Stimulated activated CD4-positive, alpha-beta T cell treated with anti-CD3 and anti-CD28 coated beads, Interleukin-4, amount 100 ng/mL, for 24 hours (primary cell): ENCODE measurements around the gene CTNNA3.

Experiments used
- DNase-seq: peaks from one replicate; pipeline ENCODE4 v3.0.0-alpha.2; 2020

The CTNNA3 gene

DNA sequence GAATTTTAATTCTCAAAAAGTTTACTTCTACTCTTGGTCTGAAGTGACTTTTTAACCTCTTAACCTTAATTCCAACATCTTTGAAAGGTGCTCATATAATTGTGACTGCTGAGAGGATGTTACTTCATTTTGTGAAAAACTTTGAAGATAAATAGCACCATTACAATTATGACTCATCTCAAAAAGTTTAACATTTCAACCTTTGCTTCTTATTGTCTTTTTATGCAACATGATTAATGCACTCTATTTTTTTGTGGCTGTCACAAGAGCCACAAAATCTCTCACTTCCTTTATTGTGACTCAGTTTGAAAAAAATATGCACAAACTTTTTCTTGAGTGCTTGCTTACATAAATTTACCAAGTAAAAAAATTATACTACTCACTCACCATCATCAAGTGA lies 387.1 kb downstream of the CTNNA3 start:
- no peak for DNase-seq

GRCh38 chr10:67306588-67307205 lies 389.3 kb downstream of the CTNNA3 start:
- no peak for DNase-seq

GRCh38 chr10:67302701-67303100 lies 393.3 kb downstream of the CTNNA3 start:
- no peak for DNase-seq

- DNase-seq = no peak
These were observed 396.2 kb downstream of the CTNNA3 start for GRCh38 chr10:67299761-67300160.

GRCh38 chr10:67297637-67298181 lies 398.3 kb downstream of the CTNNA3 start:
- DNase-seq = no peak

GRCh38 chr10:67296926-67297325 lies 399.1 kb downstream of the CTNNA3 start:
- DNase-seq = no peak

DNA sequence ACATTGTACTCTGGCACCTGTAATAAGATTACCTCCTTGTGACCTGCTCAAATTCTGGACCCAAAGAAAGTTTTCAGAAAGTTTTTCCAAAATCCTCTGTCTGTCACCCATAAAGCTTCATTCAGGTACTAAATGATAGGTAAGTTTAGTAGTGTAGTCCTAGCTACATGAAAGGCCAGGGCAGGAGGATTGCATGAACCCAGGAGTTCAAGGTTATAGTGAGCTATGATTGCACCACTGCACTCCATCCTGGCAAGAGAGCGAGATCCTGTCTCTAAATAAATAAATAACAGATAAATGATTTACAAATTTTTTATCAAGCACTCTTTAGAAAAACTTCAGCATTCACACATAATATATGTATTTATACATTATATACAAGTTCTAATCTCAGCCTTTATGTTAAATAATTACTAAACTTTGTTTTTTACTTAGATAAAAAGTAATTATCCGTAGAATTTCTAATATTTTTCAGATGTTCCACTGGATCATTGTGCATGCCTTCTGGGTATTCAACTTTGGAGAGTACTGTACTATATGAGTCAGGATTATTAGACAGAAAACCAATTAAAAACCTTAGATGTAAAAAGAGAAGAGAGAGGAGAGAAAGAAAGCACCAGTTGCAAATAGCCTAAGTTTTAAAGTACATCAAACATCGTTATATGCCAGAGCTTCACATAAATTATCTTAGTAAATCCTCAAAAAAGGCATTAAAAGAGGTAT lies 407.1 kb downstream of the CTNNA3 start:
- DNase-seq = no peak

GRCh38 chr10:67284589-67284988 lies 411.4 kb downstream of the CTNNA3 start:
- no peak for DNase-seq

DNA sequence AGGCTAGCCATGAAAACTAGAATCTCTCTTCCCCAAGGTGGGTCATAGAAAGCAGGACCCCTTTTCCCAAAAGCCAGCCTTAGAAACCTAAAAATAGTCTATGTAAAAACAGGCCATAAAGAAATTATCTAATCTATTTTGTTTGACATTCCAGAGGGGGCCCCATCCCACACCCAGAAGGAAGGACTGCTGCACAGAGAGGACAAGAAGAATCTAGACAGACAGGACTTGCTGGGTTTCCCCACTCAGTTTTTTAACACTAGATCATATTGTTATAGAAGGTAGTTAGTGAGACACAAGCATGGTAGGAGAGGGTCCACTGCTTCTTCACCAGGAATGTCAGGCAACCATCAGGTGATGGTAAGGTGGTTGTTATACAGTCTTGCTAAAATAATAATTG lies 413.1 kb downstream of the CTNNA3 start:
- DNase-seq = no peak

DNA sequence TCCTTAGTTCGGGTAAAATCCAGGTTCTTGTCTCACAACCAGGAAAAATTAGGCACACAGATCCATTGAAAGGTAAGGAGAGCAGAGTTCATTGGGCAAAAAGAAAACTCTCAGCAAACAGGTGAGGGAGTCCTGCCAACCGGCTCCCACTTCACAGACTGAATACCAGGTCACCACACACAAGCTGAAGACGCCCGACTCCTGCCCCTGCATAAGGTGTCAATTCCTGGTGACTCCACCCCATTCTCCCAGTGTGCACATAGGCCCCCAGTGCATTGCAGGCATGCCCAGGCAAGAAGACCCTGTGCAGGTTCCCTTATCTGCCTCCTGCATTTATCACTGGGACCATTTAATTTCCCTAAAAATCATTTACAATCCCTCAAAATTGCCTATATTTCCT lies 415.6 kb downstream of the CTNNA3 start:
- DNase-seq = no peak

DNA sequence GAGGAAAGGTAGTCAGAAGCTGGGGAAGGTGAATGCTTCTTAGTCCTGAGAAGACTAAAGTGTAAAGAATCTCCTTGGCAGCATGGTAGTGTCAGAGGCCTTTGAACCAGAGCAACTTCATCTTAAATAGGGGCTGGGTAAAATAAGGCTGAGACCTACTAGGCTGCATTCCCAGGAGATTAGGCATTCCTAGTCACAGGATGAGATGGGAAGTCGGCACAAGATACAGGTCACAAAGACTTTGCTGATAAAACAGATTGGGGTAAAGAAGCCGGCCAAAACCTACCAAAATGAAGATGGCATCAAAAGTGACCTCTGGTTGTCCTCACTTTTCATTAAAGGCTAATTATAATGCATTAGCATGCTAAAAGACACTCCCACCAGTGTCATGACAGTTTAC lies 418.6 kb downstream of the CTNNA3 start:
- DNase-seq = no peak

GRCh38 chr10:67269828-67270227 lies 426.2 kb downstream of the CTNNA3 start:
- no peak for DNase-seq

DNA sequence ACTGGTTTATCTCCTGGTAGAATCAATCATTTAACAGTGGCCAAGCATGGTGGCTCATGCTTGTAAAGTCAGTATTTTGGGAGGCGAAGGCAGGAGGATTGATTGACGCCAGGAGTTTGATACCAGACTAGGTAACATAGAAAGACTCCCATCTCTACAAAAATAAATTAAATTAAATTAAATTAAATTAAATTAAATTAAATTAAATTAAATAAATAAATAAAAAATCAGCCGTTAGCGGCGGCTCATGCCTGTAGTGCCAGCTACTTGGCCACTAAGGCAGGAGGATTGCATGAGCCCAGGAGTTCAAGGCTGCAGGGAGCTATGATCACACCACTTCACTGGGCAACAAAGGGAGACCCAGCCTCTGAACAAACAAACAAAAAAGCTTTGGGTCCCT lies 427.8 kb downstream of the CTNNA3 start:
- DNase-seq = no peak

- no peak for DNase-seq
These were observed 433.3 kb downstream of the CTNNA3 start for GRCh38 chr10:67262675-67263074.

GRCh38 chr10:67261300-67261797 lies 434.6 kb downstream of the CTNNA3 start:
- no peak for DNase-seq

DNA sequence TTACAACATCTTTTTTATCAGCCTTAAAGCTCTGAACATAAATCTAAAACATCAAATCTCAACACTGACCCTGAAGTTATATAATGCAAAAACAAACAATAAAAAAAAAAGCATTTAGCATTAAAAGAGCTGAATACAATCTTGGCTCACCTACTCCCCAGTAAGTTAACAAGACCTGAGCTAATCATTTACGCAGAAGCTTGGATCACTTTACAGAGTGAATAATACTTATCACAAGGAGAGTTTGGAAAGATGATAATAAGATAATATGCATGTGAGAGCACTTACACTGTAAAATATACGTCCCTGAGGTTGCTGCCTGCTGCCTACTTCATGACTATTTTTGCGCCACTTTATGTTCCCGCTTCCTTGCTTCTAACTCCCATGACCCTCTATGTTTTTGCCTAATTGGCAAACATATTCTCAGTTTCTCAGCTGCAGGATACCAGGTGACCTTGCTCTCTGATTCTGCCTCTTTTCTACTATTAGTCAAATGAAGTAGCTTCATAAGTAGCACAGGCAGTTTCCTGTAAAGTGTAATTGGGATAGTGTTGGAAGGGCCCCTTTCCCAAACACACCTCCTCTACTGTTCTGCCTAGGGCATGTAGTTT lies 436.6 kb downstream of the CTNNA3 start:
- no peak for DNase-seq

GRCh38 chr10:67257427-67258144 lies 438.4 kb downstream of the CTNNA3 start:
- no peak for DNase-seq

- DNase-seq = no peak
These were observed 439.0 kb downstream of the CTNNA3 start for GRCh38 chr10:67257018-67257417.

DNA sequence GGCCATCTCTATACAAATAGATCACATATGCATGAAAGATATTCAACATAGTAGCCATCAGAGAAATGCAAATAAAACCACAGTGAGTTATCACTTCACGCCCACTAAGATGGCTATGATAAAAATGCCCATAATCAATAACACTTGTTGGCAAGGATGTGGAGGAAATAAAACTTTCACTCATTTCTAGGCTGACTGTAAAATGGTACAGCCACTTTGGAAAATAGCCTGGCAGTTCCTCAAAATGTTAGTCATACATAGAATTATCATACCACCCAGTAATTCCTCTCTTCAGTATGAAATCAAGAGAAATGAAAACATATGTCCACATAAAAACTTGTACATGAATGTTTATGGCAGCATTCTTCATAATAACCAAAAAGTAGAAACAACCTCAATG lies 445.3 kb downstream of the CTNNA3 start:
- DNase-seq = no peak

DNA sequence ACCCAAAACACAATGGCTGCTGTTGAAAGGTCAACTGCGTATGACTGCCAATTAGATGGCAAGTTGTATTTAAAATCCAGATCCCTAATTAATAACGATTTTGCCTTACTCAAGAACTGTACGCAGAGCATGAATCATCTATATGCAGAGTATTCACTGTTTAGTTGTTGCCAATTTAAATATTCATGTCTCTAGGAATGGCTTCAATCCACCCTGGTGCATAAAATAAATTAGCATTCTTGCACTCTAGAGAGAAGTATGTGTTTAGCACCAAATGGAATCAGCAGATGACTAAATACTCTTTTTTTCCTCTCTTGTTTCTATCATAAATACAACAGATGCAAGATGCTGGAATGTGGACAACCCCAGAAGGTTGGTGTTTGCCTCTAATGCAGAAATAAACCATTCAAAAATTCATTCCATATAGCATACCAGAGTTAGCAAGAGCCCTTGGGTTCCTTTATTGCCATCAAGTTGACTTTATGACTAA lies 449.9 kb downstream of the CTNNA3 start:
- no peak for DNase-seq

DNA sequence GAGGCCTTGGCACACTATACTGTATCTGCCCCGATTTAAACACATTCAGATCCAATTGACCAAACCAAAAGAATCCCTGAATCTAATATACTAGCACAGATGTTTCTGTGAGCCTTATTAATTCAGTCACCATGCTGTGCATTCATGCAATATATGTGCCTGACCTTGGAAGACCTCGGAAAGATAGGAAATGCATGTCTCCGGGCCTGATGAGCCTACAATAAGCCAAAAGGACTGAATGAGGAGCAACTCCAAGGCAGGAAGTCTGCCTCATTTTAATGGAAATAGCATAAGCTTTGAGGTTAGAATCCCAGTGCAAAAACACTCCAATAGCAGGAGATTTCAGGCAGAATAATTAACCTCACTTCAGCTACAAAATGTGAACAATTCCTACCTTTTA lies 453.5 kb downstream of the CTNNA3 start:
- DNase-seq = no peak

DNA sequence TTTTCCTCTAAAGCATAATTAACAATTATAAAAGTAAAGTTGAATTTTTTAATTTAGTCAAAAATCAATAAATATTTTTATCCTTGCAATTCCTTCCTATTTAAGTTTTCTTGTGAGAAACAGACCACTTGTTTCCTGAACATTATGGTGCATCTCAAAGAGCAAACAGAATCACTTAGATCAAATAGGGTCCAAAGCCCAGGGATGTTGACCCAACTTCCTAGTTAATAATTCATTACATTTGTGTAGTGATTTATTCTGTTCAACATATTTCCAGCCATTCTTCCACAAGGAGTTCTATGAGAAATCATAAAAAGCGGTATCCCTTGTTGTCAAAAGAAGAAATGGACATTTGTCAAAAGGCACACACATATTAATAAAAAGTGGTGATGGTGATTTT lies 454.5 kb downstream of the CTNNA3 start:
- no peak for DNase-seq

DNA sequence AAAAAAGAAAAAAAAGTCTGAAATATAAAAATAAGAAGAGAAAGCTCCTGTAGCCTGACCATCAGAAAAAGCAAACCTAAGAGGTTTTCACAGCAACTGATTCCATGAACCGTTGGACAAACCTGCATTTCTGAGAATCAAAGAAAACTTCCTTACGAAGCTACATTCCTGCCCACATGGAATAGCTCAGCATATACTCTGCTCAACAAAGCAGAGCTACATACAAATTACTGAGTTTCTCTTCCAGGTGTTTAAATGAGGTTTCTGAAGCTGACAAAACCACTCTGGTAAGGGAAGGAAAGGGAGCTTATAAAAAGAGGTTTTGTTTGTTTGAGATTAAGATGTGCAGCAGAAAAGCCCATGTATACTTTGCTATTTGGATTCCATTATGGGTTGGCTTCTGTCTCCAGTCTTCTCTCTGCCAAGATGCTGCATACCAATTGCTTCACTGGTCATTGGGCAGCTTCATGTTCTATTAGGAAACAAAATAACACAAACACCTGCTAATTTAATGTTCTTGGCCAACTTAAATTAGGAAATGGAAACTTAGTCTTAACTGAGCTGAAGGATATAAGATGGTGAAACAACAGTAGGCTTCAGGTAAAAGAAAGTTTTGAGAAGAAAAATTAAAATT lies 456.0 kb downstream of the CTNNA3 start:
- DNase-seq = no peak
